IMR-90 (cell line): ENCODE measurements around the gene SPATC1L.

Experiments used
- POLR2A ChIP-seq: IDR thresholded peaks from 2 replicates; pipeline ENCODE4 v1.6.1; 2012; ENCODE audit warnings: mild to moderate bottlenecking, low read depth, low read length
- RCOR1 ChIP-seq: IDR thresholded peaks from 2 replicates; pipeline ENCODE4 v1.6.1; 2012; ENCODE audit warnings: mild to moderate bottlenecking, low read length, improper control_type of control experiment; ENCODE audit not compliant: insufficient replicate concordance
- RFX5 ChIP-seq: IDR thresholded peaks from 2 replicates; pipeline ENCODE4 v1.8.0; 2012; ENCODE audit warnings: low read depth, mild to moderate bottlenecking, low read length, moderate library complexity
- SMC3 ChIP-seq: fragments of 150-350 bp; IDR thresholded peaks from 2 replicates; pipeline ENCODE4 v1.6.1; 2016; ENCODE audit warnings: low read depth, mild to moderate bottlenecking, antibody characterized with exemption, low read length, moderate library complexity
- TF ChIP-seq, protein P1 (sequence below): conservative IDR thresholded peaks from 2 replicates; pipeline ENCODE4 v1.5.1; 2012; ENCODE audit warnings: mild to moderate bottlenecking, low read depth, low read length, improper control_type of control experiment

DNA sequence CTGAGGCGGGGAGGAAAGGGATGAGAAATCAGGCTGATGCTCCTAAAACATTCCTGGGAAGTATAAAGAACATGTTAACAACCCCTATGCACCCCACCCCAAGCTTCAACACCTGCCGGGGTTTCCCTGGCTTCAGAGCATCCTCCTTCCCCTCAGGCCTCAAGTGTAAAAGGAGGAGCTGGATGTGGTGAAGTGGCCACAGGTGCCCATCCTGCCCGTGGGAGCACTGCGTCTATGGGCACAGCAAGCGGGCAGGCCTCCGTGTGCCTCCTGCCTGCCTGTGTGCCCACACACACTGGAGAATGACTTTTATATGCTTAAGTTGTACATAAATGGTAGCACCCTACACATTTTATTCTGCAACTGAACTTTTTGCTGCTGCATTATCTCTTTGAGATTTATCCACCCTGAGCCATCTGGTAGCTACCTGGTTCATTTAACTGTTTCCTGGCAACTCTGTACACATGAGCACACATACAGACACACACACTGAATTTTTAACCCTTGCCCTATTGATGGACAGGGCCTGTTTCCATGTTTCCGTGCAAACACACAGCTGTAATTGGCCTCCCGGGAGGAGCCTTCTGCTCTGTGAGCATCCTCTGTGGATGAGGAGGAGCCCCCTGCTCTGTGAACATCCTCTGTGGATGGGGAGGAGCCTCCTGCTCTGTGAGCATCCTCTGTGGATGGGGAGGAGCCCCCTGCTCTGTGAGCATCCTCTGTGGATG lies 15.4 kb downstream of the SPATC1L start:
- TF ChIP-seq, protein P1, sequence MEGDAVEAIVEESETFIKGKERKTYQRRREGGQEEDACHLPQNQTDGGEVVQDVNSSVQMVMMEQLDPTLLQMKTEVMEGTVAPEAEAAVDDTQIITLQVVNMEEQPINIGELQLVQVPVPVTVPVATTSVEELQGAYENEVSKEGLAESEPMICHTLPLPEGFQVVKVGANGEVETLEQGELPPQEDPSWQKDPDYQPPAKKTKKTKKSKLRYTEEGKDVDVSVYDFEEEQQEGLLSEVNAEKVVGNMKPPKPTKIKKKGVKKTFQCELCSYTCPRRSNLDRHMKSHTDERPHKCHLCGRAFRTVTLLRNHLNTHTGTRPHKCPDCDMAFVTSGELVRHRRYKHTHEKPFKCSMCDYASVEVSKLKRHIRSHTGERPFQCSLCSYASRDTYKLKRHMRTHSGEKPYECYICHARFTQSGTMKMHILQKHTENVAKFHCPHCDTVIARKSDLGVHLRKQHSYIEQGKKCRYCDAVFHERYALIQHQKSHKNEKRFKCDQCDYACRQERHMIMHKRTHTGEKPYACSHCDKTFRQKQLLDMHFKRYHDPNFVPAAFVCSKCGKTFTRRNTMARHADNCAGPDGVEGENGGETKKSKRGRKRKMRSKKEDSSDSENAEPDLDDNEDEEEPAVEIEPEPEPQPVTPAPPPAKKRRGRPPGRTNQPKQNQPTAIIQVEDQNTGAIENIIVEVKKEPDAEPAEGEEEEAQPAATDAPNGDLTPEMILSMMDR, result no peak
- no peak for TF ChIP-seq POLR2A
- TF ChIP-seq RCOR1, result no peak
- TF ChIP-seq SMC3, result no peak
- TF ChIP-seq RFX5, result no peak
